ENCODE measurements around the gene KCNH5.

KCNH5 gene

GRCh38 chr14:63027719-63028118 lies 17.5 kb downstream of the KCNH5 start:
- TF ChIP-seq, protein P1, sequence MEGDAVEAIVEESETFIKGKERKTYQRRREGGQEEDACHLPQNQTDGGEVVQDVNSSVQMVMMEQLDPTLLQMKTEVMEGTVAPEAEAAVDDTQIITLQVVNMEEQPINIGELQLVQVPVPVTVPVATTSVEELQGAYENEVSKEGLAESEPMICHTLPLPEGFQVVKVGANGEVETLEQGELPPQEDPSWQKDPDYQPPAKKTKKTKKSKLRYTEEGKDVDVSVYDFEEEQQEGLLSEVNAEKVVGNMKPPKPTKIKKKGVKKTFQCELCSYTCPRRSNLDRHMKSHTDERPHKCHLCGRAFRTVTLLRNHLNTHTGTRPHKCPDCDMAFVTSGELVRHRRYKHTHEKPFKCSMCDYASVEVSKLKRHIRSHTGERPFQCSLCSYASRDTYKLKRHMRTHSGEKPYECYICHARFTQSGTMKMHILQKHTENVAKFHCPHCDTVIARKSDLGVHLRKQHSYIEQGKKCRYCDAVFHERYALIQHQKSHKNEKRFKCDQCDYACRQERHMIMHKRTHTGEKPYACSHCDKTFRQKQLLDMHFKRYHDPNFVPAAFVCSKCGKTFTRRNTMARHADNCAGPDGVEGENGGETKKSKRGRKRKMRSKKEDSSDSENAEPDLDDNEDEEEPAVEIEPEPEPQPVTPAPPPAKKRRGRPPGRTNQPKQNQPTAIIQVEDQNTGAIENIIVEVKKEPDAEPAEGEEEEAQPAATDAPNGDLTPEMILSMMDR (conservative IDR thresholded peaks at IDR 0.05; ENCODE audit: low read length) = no peak
- no peak for TF ChIP-seq EZH2phosphoT487 (IDR thresholded peaks at IDR 0.05; ENCODE audit: borderline replicate concordance)
- no peak overlapping the region for H3K4me2 ChIP-seq (ENCODE audit: low read depth, low read length, poor library complexity, severe bottlenecking)
- no peaks in the 10 kb centered on the region for H3K9me3 ChIP-seq (ENCODE audit: insufficient read depth, low read depth, low read length)
- H3K4me3 ChIP-seq (ENCODE audit: low read length, poor library complexity, severe bottlenecking) = no peak overlapping the region
- H3K27me3 ChIP-seq (ENCODE audit: insufficient read depth, low read length, poor library complexity, severe bottlenecking) = no peaks in the 10 kb centered on the region
- H4K20me1 ChIP-seq (ENCODE audit: insufficient read depth, low read length, poor library complexity, severe bottlenecking) = no peaks in the 10 kb centered on the region
- no peaks in the 10 kb centered on the region for H3K9me2 ChIP-seq (replicated peaks; ENCODE audit: low read depth, low read length)
- no peaks in the 10 kb centered on the region for H3K4me1 ChIP-seq (ENCODE audit: insufficient read depth, low read length, poor library complexity, severe bottlenecking)
- H2AFZ ChIP-seq (ENCODE audit: low read length) = no peak overlapping the region
- H3K9ac ChIP-seq (ENCODE audit: low read depth, low read length, poor library complexity, severe bottlenecking) = no peak overlapping the region
- H3K79me2 ChIP-seq (ENCODE audit: insufficient read depth, low read length) = no peaks in the 10 kb centered on the region
- no peaks in the 10 kb centered on the region for H3K36me3 ChIP-seq (ENCODE audit: insufficient read depth, low read length)
- no peaks in the 10 kb centered on the region for H3F3A ChIP-seq (ENCODE audit: low read depth)

DNA sequence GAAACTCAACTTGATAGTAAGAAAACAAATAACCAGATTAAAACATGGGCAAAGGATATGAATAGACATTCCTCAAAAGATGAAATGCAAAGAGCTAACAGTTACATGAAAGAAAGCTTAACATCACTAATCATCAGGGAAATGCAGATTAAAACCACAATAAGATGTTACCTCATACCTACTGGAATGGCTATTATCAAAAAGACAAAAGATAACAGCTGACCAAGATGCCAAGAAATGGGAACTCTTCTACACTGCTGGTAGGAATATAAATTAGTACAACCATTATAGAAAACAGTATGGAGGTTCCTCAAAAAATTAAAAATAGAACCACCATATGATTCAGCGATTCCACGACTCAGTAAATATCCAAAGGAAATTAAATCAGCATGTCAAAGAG lies 18.8 kb downstream of the KCNH5 start:
- Histone ChIP-seq H4K20me1 (ENCODE audit: insufficient read depth, low read length, poor library complexity, severe bottlenecking) (no peaks in the 10 kb centered on the region), H3K4me1 (ENCODE audit: insufficient read depth, low read length, poor library complexity, severe bottlenecking) (no peaks in the 10 kb centered on the region), H3K36me3 (ENCODE audit: insufficient read depth, low read length) (no peaks in the 10 kb centered on the region), H3K79me2 (ENCODE audit: insufficient read depth, low read length) (no peaks in the 10 kb centered on the region), H3K9me2 (replicated peaks; ENCODE audit: low read depth, low read length) (no peaks in the 10 kb centered on the region), H3K4me3 (ENCODE audit: low read length, poor library complexity, severe bottlenecking) (no peak overlapping the region), H3K9me3 (ENCODE audit: insufficient read depth, low read depth, low read length) (no peaks in the 10 kb centered on the region), H3F3A (ENCODE audit: low read depth) (no peaks in the 10 kb centered on the region), H3K27me3 (ENCODE audit: insufficient read depth, low read length, poor library complexity, severe bottlenecking) (no peaks in the 10 kb centered on the region), H3K9ac (ENCODE audit: low read depth, low read length, poor library complexity, severe bottlenecking) (no peak overlapping the region), H3K4me2 (ENCODE audit: low read depth, low read length, poor library complexity, severe bottlenecking) (no peak overlapping the region), H2AFZ (ENCODE audit: low read length) (no peak overlapping the region)
- no peak for TF ChIP-seq EZH2phosphoT487 (IDR thresholded peaks at IDR 0.05; ENCODE audit: borderline replicate concordance)
- TF ChIP-seq, protein P1 (conservative IDR thresholded peaks at IDR 0.05; ENCODE audit: low read length) = no peak

DNA sequence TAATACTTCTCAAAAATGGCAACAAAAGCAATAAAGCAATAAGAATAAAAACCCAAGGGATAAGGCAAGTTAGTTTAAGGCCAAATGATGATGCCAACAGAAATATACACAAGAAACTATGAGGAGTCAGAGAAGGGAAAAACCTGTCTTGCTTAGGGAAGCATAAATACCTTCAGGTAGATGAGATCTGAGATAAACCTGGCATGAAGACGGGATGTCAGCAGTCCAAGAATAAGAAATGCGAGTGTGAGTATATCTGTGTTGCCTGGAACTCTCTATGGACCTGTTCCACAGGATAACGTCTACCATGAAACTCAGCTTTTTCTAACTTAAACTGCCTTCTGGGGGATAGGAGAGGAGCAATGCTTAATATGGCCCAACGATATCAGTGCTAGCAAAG lies 30.6 kb downstream of the KCNH5 start:
- Histone ChIP-seq H3F3A (ENCODE audit: low read depth) (no peaks in the 10 kb centered on the region), H3K9me2 (replicated peaks; ENCODE audit: low read depth, low read length) (no peaks in the 10 kb centered on the region), H3K4me1 (ENCODE audit: insufficient read depth, low read length, poor library complexity, severe bottlenecking) (no peaks in the 10 kb centered on the region), H4K20me1 (ENCODE audit: insufficient read depth, low read length, poor library complexity, severe bottlenecking) (no peaks in the 10 kb centered on the region), H3K36me3 (ENCODE audit: insufficient read depth, low read length) (no peaks in the 10 kb centered on the region), H3K27me3 (ENCODE audit: insufficient read depth, low read length, poor library complexity, severe bottlenecking) (no peaks in the 10 kb centered on the region), H2AFZ (ENCODE audit: low read length) (no peak overlapping the region), H3K4me3 (ENCODE audit: low read length, poor library complexity, severe bottlenecking) (no peak overlapping the region), H3K79me2 (ENCODE audit: insufficient read depth, low read length) (no peaks in the 10 kb centered on the region), H3K9me3 (ENCODE audit: insufficient read depth, low read depth, low read length) (no peaks in the 10 kb centered on the region), H3K9ac (ENCODE audit: low read depth, low read length, poor library complexity, severe bottlenecking) (no peak overlapping the region), H3K4me2 (ENCODE audit: low read depth, low read length, poor library complexity, severe bottlenecking) (no peak overlapping the region)
- no peak for TF ChIP-seq EZH2phosphoT487 (IDR thresholded peaks at IDR 0.05; ENCODE audit: borderline replicate concordance)
- TF ChIP-seq, protein P1 (conservative IDR thresholded peaks at IDR 0.05; ENCODE audit: low read length) = no peak
